ENCODE results near the gene SLC27A2. TPM values are rescaled to one million over a fixed set of nuclear protein-coding genes. Genes with fewer than 3 reads are reported as not detected.

Gene SLC27A2
- total RNA-seq, 4 donors from 2014 or later: 1.1 to 10.3 (median 6.6) TPM

DNA sequence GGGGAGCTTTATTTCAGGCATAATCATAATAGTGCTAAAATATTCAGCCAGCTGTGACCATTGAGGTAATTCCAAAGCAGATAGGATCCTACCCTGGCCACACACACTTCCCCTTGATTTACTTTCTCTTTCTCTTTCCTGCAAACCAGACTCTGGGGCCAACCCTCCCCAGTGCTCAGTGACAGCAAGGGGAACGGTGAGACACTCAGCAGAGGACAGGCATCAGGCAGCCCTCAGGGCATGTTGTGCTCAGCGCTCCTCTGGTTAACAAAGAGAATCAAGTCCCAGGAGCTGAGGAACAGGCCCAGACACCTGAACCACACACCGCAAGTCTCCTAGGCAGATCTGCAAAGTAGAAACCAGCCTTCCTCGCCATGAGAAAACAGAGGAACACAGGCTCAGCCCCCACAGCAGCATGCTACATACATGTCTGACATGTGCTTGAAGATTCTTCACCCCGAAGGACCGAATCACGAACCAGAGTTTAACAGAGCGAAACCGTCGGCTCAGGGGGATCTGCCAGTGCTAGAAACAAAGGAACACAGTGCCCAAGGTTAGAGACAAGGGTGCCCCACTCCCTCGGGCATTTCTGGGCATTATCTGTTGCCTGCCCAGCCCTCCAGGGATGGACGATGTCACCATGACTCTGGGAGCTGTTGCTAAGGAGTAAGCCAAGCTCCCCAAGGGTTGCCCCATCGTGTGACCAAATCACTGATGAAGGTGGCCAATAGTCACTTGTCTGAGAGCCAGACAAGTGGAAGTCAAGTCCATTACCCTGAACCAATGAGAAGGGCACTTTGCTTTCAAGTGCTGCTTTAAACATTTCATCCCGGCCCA, 66.0 kb downstream of the SLC27A2 start:
- H3K27ac ChIP-seq: no peak overlapping the region
- DNase-seq: peak; percentile 12 to 40
- 82 to 89% methylated on average over 13 to 14 of the region's 14 CpGs for WGBS, 2 donors
- H3K4me1 ChIP-seq: peaks cover 0 to 4% of the 10 kb centered on the region in 2 donors
- H3K36me3 ChIP-seq: no peaks in the 10 kb centered on the region
- no peaks in the 10 kb centered on the region for H3K9me3 ChIP-seq
- intact Hi-C loops (cut with DNase I): no loop called here
- no peak for TF ChIP-seq POLR2A (IDR thresholded peaks at IDR 0.05)
- TF ChIP-seq, protein P1, sequence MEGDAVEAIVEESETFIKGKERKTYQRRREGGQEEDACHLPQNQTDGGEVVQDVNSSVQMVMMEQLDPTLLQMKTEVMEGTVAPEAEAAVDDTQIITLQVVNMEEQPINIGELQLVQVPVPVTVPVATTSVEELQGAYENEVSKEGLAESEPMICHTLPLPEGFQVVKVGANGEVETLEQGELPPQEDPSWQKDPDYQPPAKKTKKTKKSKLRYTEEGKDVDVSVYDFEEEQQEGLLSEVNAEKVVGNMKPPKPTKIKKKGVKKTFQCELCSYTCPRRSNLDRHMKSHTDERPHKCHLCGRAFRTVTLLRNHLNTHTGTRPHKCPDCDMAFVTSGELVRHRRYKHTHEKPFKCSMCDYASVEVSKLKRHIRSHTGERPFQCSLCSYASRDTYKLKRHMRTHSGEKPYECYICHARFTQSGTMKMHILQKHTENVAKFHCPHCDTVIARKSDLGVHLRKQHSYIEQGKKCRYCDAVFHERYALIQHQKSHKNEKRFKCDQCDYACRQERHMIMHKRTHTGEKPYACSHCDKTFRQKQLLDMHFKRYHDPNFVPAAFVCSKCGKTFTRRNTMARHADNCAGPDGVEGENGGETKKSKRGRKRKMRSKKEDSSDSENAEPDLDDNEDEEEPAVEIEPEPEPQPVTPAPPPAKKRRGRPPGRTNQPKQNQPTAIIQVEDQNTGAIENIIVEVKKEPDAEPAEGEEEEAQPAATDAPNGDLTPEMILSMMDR (IDR thresholded peaks at IDR 0.05): no peak
- H3K4me3 ChIP-seq (replicated peaks in 1 of 3): no peak overlapping the region
- no peaks in the 10 kb centered on the region for H3K27me3 ChIP-seq

DNA sequence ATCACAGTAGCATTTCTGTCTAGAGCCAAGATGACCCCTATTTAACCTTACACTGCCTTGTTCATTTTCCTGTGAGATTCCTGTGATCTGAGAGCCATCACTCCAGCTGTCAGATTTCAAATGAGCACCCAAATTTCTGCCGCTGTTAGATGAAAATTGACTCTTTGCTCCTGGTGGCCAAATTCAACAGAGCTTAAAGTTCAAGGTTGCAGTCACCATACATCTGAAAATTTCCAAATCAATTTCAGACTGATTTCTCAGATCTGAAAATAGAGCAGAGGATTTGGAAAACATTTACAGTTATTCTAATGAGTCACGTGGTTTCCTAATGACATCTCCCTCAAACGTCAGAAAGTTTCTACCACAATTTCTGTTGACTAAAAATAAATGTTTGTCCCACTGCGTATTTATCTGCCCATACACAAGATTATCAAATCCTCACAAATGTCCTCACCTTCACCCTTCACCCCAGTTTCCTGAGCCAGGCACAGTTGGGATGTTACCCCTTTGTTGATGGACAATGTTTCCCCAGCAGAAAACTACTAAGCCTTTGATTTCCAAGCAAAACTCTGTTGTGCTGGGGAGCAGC, 67.1 kb downstream of the SLC27A2 start:
- TF ChIP-seq, protein P1 (IDR thresholded peaks at IDR 0.05): no peak
- TF ChIP-seq POLR2A (IDR thresholded peaks at IDR 0.05): no peak
- no peak overlapping the region for H3K4me3 ChIP-seq (replicated peaks in 1 of 3)
- no peaks in the 10 kb centered on the region for H3K36me3 ChIP-seq
- no peaks in the 10 kb centered on the region for H3K9me3 ChIP-seq
- peaks cover 0 to 4% of the 10 kb centered on the region in 2 donors for H3K4me1 ChIP-seq
- 86 to 87% methylated on average over 4 of the region's 4 CpGs for WGBS, 2 donors
- no peaks in the 10 kb centered on the region for H3K27me3 ChIP-seq
- H3K27ac ChIP-seq: no peak overlapping the region
- no peak for DNase-seq
- intact Hi-C loops (cut with DNase I): no loop called here

DNA sequence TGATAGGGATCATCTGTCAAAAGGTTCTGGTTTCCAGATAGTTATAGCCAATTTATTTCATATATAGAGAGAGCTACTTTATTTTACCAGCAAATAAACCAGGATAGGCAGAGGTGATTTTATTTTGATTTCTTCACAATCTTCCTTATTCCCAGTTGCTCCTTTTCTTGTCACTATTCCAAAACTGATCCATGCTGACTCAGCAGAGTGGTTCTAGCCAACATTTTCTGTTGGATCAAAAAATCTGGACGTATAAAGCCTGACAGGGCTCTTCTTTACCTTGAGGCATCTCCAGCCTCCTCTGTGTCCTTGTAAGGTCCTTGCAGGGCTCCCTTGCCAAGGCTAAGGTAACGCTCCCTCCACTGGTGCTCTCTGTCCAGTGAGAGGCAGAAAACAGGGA, 67.7 kb downstream of the SLC27A2 start:
- intact Hi-C loops (cut with DNase I): no loop called here

DNA sequence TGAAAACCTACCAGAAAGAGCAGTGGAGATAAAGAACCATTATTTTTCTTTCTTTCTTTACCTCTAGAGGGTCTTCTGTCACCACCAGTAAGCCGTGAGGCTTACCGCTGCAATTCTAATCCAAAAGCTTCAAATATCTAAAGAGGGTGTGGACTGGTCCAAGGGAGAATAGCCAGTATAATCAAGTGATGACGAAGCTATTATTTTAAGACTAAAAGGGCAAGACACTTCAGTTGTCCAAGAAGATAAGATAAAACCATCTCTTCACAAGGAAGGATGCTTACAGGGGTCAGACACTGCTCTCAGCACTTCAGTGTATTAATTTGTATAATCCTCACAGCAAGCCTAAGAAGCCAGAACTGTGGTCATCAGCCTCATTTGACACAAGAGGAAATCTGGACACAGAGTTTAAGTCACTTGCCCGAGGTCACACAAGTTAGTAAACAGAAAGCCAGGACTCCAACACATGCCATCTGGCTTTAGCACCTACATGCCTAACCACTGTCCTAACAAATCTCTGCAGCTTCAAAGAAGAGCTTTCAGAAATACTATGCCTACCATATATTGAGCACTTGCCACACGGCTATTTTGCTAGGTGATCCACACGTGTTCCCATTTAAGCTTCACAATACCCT, 68.9 kb downstream of the SLC27A2 start:
- no peak for DNase-seq
- intact Hi-C loops (cut with DNase I): no loop called here
- Histone ChIP-seq H3K27me3 (no peaks in the 10 kb centered on the region), H3K36me3 (no peaks in the 10 kb centered on the region), H3K4me3 (replicated peaks in 1 of 3) (no peak overlapping the region), H3K27ac (no peak overlapping the region), H3K9me3 (no peaks in the 10 kb centered on the region), H3K4me1 (peaks cover 0 to 4% of the 10 kb centered on the region in 2 donors)
- 79 to 83% methylated on average over 6 of the region's 6 CpGs for WGBS, 2 donors
- TF ChIP-seq, protein P1 (IDR thresholded peaks at IDR 0.05): no peak
- no peak for TF ChIP-seq POLR2A (IDR thresholded peaks at IDR 0.05)

More for the DNA sequence above, 67.7 kb downstream of the SLC27A2 start:
- no peaks in the 10 kb centered on the region for H3K9me3 ChIP-seq
- no peak overlapping the region for H3K4me3 ChIP-seq (replicated peaks in 1 of 3)
- DNase-seq: no peak
- no peak overlapping the region for H3K27ac ChIP-seq
- H3K4me1 ChIP-seq: peaks cover 0 to 4% of the 10 kb centered on the region in 2 donors
- H3K36me3 ChIP-seq: no peaks in the 10 kb centered on the region
- 64 to 69% methylated on average over 2 of the region's 2 CpGs for WGBS, 2 donors
- H3K27me3 ChIP-seq: no peaks in the 10 kb centered on the region
- TF ChIP-seq, protein P1 (IDR thresholded peaks at IDR 0.05): no peak
- TF ChIP-seq POLR2A (IDR thresholded peaks at IDR 0.05): no peak
